Activated naive CD8-positive, alpha-beta T cell treated with anti-CD3 and anti-CD28 coated beads, Interleukin-2, amount 50 U/mL, for 24 hours (primary cell): ENCODE data around the gene EFNA5.
A peak's percentile ranks its signal among the peaks of the same experiment; 100 is the strongest.

Experiments used
- ATAC-seq: fragments of 150-1000 bp; cut with Tn5 transposase; one replicate; pipeline ENCODE4 v1.10.0; 2021
- DNase-seq: peaks from one replicate; pipeline ENCODE4 v3.0.0; 2021
- H3K27ac Mint-ChIP-seq: one replicate; pipeline ENCODE4 v1.8.0; 2021; ENCODE audit warnings: mild to moderate bottlenecking, mixed read lengths
- H3K27me3 Mint-ChIP-seq: one replicate; pipeline ENCODE4 v1.8.0; 2021; ENCODE audit warnings: mixed read lengths
- H3K36me3 Mint-ChIP-seq: one replicate; pipeline ENCODE4 v1.8.0; 2021; ENCODE audit warnings: low read depth, mixed read lengths
- H3K4me1 Mint-ChIP-seq: one replicate; pipeline ENCODE4 v1.8.0; 2021; ENCODE audit warnings: mixed read lengths
- H3K4me3 Mint-ChIP-seq: one replicate; pipeline ENCODE4 v1.8.0; 2021; ENCODE audit warnings: mild to moderate bottlenecking, moderate library complexity, mixed read lengths
- H3K9me3 Mint-ChIP-seq: one replicate; pipeline ENCODE4 v1.8.0; 2021; ENCODE audit warnings: mixed read lengths

The EFNA5 gene

GRCh38 chr5:107487056-107487542, 183.6 kb downstream of the EFNA5 start:
- Mint-ChIP-seq H3K36me3 (no peaks in the 10 kb centered on the region), H3K9me3 (peaks cover 7% of the 10 kb centered on the region), H3K4me3 (no peak overlapping the region), H3K27ac (no peak overlapping the region), H3K4me1 (peaks cover 24% of the 10 kb centered on the region), H3K27me3 (peaks cover 4% of the 10 kb centered on the region)
- ATAC-seq (no peak), DNase-seq (no peak)

- Mint-ChIP-seq H3K4me3 (no peak overlapping the region), H3K4me1 (peaks cover 24% of the 10 kb centered on the region), H3K36me3 (no peaks in the 10 kb centered on the region), H3K27ac (no peak overlapping the region), H3K9me3 (peaks cover 7% of the 10 kb centered on the region), H3K27me3 (peaks cover 4% of the 10 kb centered on the region)
- ATAC-seq (peak; percentile 99), DNase-seq (peak; percentile 36)
Measured at GRCh38 chr5:107486489-107486888, 184.2 kb downstream of the EFNA5 start.

- ATAC-seq (no peak), DNase-seq (no peak)
- Mint-ChIP-seq H3K27me3 (peaks cover 8% of the 10 kb centered on the region), H3K27ac (no peak overlapping the region), H3K4me1 (peaks cover 24% of the 10 kb centered on the region), H3K9me3 (peaks cover 7% of the 10 kb centered on the region), H3K36me3 (no peaks in the 10 kb centered on the region), H3K4me3 (no peak overlapping the region)
Measured at GRCh38 chr5:107485184-107485583, 185.6 kb downstream of the EFNA5 start.

- H3K27ac Mint-ChIP-seq = no peak overlapping the region
- H3K36me3 Mint-ChIP-seq = no peaks in the 10 kb centered on the region
- peaks cover 7% of the 10 kb centered on the region for H3K9me3 Mint-ChIP-seq
- ATAC-seq = no peak
- no peak overlapping the region for H3K4me3 Mint-ChIP-seq
- H3K27me3 Mint-ChIP-seq = peaks cover 8% of the 10 kb centered on the region
- H3K4me1 Mint-ChIP-seq = peaks cover 24% of the 10 kb centered on the region
- no peak for DNase-seq
Measured at GRCh38 chr5:107484281-107484680, 186.5 kb downstream of the EFNA5 start.

GRCh38 chr5:107483231-107484024, 187.3 kb downstream of the EFNA5 start:
- H3K4me3 Mint-ChIP-seq = no peak overlapping the region
- peaks cover 7% of the 10 kb centered on the region for H3K9me3 Mint-ChIP-seq
- H3K4me1 Mint-ChIP-seq = peaks cover 24% of the 10 kb centered on the region
- H3K27ac Mint-ChIP-seq = no peak overlapping the region
- no peak for ATAC-seq
- peaks cover 8% of the 10 kb centered on the region for H3K27me3 Mint-ChIP-seq
- no peak for DNase-seq
- no peaks in the 10 kb centered on the region for H3K36me3 Mint-ChIP-seq

- ATAC-seq (no peak), DNase-seq (no peak)
- no peak overlapping the region for H3K4me3 Mint-ChIP-seq
- peaks cover 3% of the 10 kb centered on the region for H3K4me1 Mint-ChIP-seq
- H3K27ac Mint-ChIP-seq = no peak overlapping the region
- no peaks in the 10 kb centered on the region for H3K36me3 Mint-ChIP-seq
- H3K27me3 Mint-ChIP-seq = peaks cover 6% of the 10 kb centered on the region
- no peaks in the 10 kb centered on the region for H3K9me3 Mint-ChIP-seq
Measured at GRCh38 chr5:107478068-107478641, 192.6 kb downstream of the EFNA5 start.

- Mint-ChIP-seq H3K36me3 (no peaks in the 10 kb centered on the region), H3K4me3 (no peak overlapping the region), H3K27ac (no peak overlapping the region), H3K27me3 (peaks cover 6% of the 10 kb centered on the region), H3K4me1 (peaks cover 3% of the 10 kb centered on the region), H3K9me3 (no peaks in the 10 kb centered on the region)
- ATAC-seq (no peak), DNase-seq (no peak)
Measured at GRCh38 chr5:107477492-107477891, 193.2 kb downstream of the EFNA5 start.

- H3K9me3 Mint-ChIP-seq = no peaks in the 10 kb centered on the region
- ATAC-seq (peak; percentile 71), DNase-seq (no peak)
- no peak overlapping the region for H3K27ac Mint-ChIP-seq
- H3K4me3 Mint-ChIP-seq = no peak overlapping the region
- H3K36me3 Mint-ChIP-seq = no peaks in the 10 kb centered on the region
- H3K27me3 Mint-ChIP-seq = peaks cover 4% of the 10 kb centered on the region
- H3K4me1 Mint-ChIP-seq = peaks cover 3% of the 10 kb centered on the region
Measured at GRCh38 chr5:107476783-107477182, 194.0 kb downstream of the EFNA5 start.

GRCh38 chr5:107474716-107475489, 195.8 kb downstream of the EFNA5 start:
- H3K36me3 Mint-ChIP-seq = no peaks in the 10 kb centered on the region
- no peaks in the 10 kb centered on the region for H3K27me3 Mint-ChIP-seq
- no peaks in the 10 kb centered on the region for H3K9me3 Mint-ChIP-seq
- DNase-seq (no peak), ATAC-seq (no peak)
- no peak overlapping the region for H3K27ac Mint-ChIP-seq
- peaks cover 3% of the 10 kb centered on the region for H3K4me1 Mint-ChIP-seq
- H3K4me3 Mint-ChIP-seq = no peak overlapping the region

- H3K4me3 Mint-ChIP-seq = no peak overlapping the region
- H3K9me3 Mint-ChIP-seq = no peaks in the 10 kb centered on the region
- no peak for DNase-seq
- ATAC-seq = no peak
- no peak overlapping the region for H3K27ac Mint-ChIP-seq
- H3K36me3 Mint-ChIP-seq = no peaks in the 10 kb centered on the region
- H3K4me1 Mint-ChIP-seq = peaks cover 8% of the 10 kb centered on the region
- H3K27me3 Mint-ChIP-seq = no peaks in the 10 kb centered on the region
Measured at GRCh38 chr5:107474361-107474715, 196.4 kb downstream of the EFNA5 start.

GRCh38 chr5:107472620-107473064, 198.1 kb downstream of the EFNA5 start:
- H3K27me3 Mint-ChIP-seq = no peaks in the 10 kb centered on the region
- ATAC-seq = no peak
- no peak overlapping the region for H3K27ac Mint-ChIP-seq
- DNase-seq = no peak
- H3K4me3 Mint-ChIP-seq = no peak overlapping the region
- no peaks in the 10 kb centered on the region for H3K36me3 Mint-ChIP-seq
- no peaks in the 10 kb centered on the region for H3K9me3 Mint-ChIP-seq
- H3K4me1 Mint-ChIP-seq = peaks cover 10% of the 10 kb centered on the region

GRCh38 chr5:107470295-107470582, 200.5 kb downstream of the EFNA5 start:
- no peaks in the 10 kb centered on the region for H3K9me3 Mint-ChIP-seq
- ATAC-seq (no peak), DNase-seq (no peak)
- no peaks in the 10 kb centered on the region for H3K36me3 Mint-ChIP-seq
- peaks cover 9% of the 10 kb centered on the region for H3K4me1 Mint-ChIP-seq
- H3K4me3 Mint-ChIP-seq = no peak overlapping the region
- H3K27ac Mint-ChIP-seq = no peak overlapping the region
- no peaks in the 10 kb centered on the region for H3K27me3 Mint-ChIP-seq

- ATAC-seq (no peak), DNase-seq (no peak)
- H3K4me3 Mint-ChIP-seq = no peak overlapping the region
- no peaks in the 10 kb centered on the region for H3K27me3 Mint-ChIP-seq
- no peaks in the 10 kb centered on the region for H3K36me3 Mint-ChIP-seq
- H3K9me3 Mint-ChIP-seq = no peaks in the 10 kb centered on the region
- H3K27ac Mint-ChIP-seq = no peak overlapping the region
- peaks cover 14% of the 10 kb centered on the region for H3K4me1 Mint-ChIP-seq
Measured at GRCh38 chr5:107469485-107470294, 201.0 kb downstream of the EFNA5 start.

- DNase-seq = no peak
- Mint-ChIP-seq H3K36me3 (no peaks in the 10 kb centered on the region), H3K27ac (no peak overlapping the region), H3K27me3 (no peaks in the 10 kb centered on the region), H3K4me1 (peaks cover 20% of the 10 kb centered on the region), H3K9me3 (no peaks in the 10 kb centered on the region), H3K4me3 (no peak overlapping the region)
- ATAC-seq = no peak
Measured at GRCh38 chr5:107469064-107469463, 201.7 kb downstream of the EFNA5 start.
